Fibroblast of lung (primary cell): ENCODE data around the gene RAB42. TPM values are rescaled to one million over a fixed set of nuclear protein-coding genes. Genes with fewer than 3 reads are reported as not detected.
"Not testable (repeated sequence)": the region's sequence is repeated elsewhere in the genome, so short reads cannot be mapped to it uniquely, and the experiment has no call there.

ENCODE experiments used
- DNase-seq, 2 donors: peaks; one replicate each; pipeline versions ENCODE4 v3.0.0 to v3.0.0-alpha.2; 2010; ENCODE audit warnings: low read depth in 2 of 2
- H2AFZ ChIP-seq: 2 replicates; pipeline ENCODE4 v1.5.1; 2012; ENCODE audit warnings: low read length, control low read depth, inconsistent platforms
- H3K27ac ChIP-seq: 2 replicates; pipeline ENCODE4 v1.5.1; 2011; ENCODE audit warnings: low read length, control low read depth; ENCODE audit not compliant: insufficient read depth
- H3K27me3 ChIP-seq: 2 replicates; pipeline ENCODE4 v1.5.1; 2011; ENCODE audit warnings: mild to moderate bottlenecking, low read length; ENCODE audit not compliant: control insufficient read depth, insufficient read depth
- H3K36me3 ChIP-seq: 2 replicates; pipeline ENCODE4 v1.5.1; 2011; ENCODE audit warnings: low read length; ENCODE audit not compliant: control insufficient read depth, insufficient read depth
- H3K4me1 ChIP-seq: 2 replicates; pipeline ENCODE4 v1.5.1; 2011; ENCODE audit warnings: low read length; ENCODE audit not compliant: control insufficient read depth, insufficient read depth; ENCODE audit errors: extremely low read depth
- H3K4me2 ChIP-seq: 2 replicates; pipeline ENCODE4 v1.5.1; 2011; ENCODE audit warnings: low read length, control low read depth; ENCODE audit not compliant: insufficient read depth; ENCODE audit errors: extremely low read depth
- H3K4me3 ChIP-seq, 4 experiments: fragments of 200-600 bp in 1 of 4; sonication (generic) in 1 of 4; replicated peaks in 1 of 4; 2 replicates each; pipeline ENCODE4 v1.5.1; 2011 to 2016; ENCODE audit warnings: low read length in 4 of 4, low read depth in 3 of 4, mild to moderate bottlenecking in 3 of 4, control low read depth in 2 of 4, inconsistent platforms in 1 of 4, mixed read lengths in 1 of 4; ENCODE audit not compliant: insufficient read depth in 1 of 4; ENCODE audit errors: control extremely low read depth in 1 of 4
- H3K79me2 ChIP-seq: 2 replicates; pipeline ENCODE4 v1.5.1; 2012; ENCODE audit warnings: mild to moderate bottlenecking, low read length, inconsistent platforms; ENCODE audit not compliant: control insufficient read depth, insufficient read depth
- H3K9ac ChIP-seq: 2 replicates; pipeline ENCODE4 v1.5.1; 2011; ENCODE audit warnings: mild to moderate bottlenecking, low read length, control low read depth; ENCODE audit not compliant: insufficient read depth
- H3K9me3 ChIP-seq: 2 replicates; pipeline ENCODE4 v1.5.1; 2012; ENCODE audit warnings: low read depth, low read length; ENCODE audit not compliant: control insufficient read depth, insufficient read depth
- H4K20me1 ChIP-seq: 2 replicates; pipeline ENCODE4 v1.5.1; 2011; ENCODE audit warnings: low read length; ENCODE audit not compliant: control insufficient read depth, insufficient read depth; ENCODE audit errors: extremely low read depth
- EZH2 ChIP-seq: IDR thresholded peaks from 2 replicates; pipeline ENCODE4 v1.5.1; 2012; ENCODE audit warnings: low read length, control low read depth, mild to moderate bottlenecking; ENCODE audit errors: missing control alignments
- polyA plus RNA-seq, 2 donors: library from polyadenylated mRNA; depleted of rRNA in 1 of 2; stranded (reverse) in 1 of 2; unstranded in 1 of 2; fragments of >200 nt; gene quantifications; 2 replicates each; pipeline ENCODE4 v1.2.1, GENCODE V29; 2011 to 2012; ENCODE audit warnings: missing spikeins in 1 of 2
- total RNA-seq: library from RNA; depleted of rRNA; stranded (reverse); fragments of >200 nt; gene quantifications from 2 replicates; pipeline ENCODE4 v1.2.1, GENCODE V29; 2014
- TF ChIP-seq, protein P1 (sequence below), 2 donors: IDR thresholded peaks in 1 of 2; conservative IDR thresholded peaks in 1 of 2; 1 replicate in 1 of 2; 2 replicates in 1 of 2; pipeline ENCODE4 v1.5.1; 2011 to 2012; ENCODE audit warnings: low read length in 2 of 2, control low read depth in 1 of 2, inconsistent platforms in 1 of 2, low read depth in 1 of 2, mild to moderate bottlenecking in 1 of 2

Gene RAB42
- total and polyA plus RNA-seq, 2 donors (not counting 1 experiment from before 2014, with no cell fraction given) = 3.4 to 5.8 TPM

DNA sequence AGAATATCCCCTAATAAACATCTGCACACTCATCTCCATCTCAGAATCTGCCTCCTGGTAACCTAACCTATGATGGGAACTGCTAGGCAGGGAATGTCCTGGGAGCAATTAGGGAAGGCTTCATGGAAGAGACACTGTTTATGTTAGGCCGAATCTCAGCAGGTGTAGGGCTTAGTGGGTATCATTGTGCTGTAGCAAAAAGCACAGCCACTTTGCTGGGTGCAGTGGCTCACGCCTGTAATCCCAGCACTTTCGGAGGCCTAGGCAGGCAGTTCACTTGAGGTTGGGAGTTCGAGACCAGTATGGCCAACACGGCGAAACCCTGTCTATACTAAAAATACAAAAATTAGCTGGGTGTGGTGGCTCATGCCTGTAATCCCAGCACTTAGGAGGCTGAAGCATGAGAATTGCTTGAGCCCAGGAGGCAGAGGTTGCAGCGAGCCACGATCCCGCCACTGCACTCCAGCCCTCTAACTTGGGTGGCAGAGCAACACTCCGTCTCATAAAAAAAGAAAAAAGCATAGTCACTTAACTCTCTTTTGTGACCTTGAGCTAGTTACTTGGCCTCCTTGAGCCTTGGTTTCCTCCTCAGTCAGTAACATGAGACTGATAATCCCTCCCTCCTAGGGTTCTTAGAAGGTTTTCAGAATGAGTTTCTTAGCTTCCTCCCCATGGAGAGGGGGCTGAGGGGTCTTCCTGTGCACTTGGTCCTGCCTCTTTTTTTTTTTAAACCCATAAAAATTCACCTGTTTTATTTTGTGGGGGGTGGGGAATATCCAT lies 3.5 kb downstream of the RAB42 start:
- no peaks in the 10 kb centered on the region for H4K20me1 ChIP-seq
- DNase-seq = no peak
- TF ChIP-seq, protein P1, sequence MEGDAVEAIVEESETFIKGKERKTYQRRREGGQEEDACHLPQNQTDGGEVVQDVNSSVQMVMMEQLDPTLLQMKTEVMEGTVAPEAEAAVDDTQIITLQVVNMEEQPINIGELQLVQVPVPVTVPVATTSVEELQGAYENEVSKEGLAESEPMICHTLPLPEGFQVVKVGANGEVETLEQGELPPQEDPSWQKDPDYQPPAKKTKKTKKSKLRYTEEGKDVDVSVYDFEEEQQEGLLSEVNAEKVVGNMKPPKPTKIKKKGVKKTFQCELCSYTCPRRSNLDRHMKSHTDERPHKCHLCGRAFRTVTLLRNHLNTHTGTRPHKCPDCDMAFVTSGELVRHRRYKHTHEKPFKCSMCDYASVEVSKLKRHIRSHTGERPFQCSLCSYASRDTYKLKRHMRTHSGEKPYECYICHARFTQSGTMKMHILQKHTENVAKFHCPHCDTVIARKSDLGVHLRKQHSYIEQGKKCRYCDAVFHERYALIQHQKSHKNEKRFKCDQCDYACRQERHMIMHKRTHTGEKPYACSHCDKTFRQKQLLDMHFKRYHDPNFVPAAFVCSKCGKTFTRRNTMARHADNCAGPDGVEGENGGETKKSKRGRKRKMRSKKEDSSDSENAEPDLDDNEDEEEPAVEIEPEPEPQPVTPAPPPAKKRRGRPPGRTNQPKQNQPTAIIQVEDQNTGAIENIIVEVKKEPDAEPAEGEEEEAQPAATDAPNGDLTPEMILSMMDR (conservative IDR thresholded peaks at IDR 0.05 in 1 of 2, IDR thresholded peaks at IDR 0.05 in 1 of 2; ENCODE audit: low read depth in 1 of 2, low read length in 2 of 2) = no peak
- TF ChIP-seq EZH2 = no peak
- H3K4me1 ChIP-seq = peaks cover 4% of the 10 kb centered on the region
- H3K79me2 ChIP-seq = no peaks in the 10 kb centered on the region
- no peak overlapping the region for H3K4me2 ChIP-seq
- H3K27ac ChIP-seq = no peak overlapping the region
- no peaks in the 10 kb centered on the region for H3K27me3 ChIP-seq
- no peaks in the 10 kb centered on the region for H3K9me3 ChIP-seq
- H3K36me3 ChIP-seq = no peaks in the 10 kb centered on the region
- H2AFZ ChIP-seq = no peak overlapping the region
- H3K9ac ChIP-seq = no peak overlapping the region
- no peak overlapping the region for H3K4me3 ChIP-seq

DNA sequence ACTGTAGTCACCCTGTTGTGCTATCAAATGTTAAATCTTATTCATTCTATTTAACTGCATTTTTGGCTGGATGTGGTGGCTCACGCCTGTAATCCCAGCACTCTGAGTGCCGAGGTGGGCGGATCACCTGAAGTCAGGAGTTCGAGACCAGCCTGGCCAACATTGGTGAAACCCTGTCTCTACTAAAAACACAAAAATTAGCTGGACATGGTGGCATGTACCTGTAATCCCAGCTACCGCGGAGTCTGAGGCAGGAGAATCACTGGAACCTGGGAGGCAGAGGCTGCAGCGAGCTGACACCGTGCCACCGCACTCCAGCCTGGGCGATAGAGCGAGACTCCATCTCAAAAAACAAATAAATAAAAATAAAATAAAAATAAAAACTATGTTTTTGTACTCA lies 4.2 kb downstream of the RAB42 start:
- not testable (repeated sequence) for H4K20me1 ChIP-seq, DNase-seq, H3K9me3 ChIP-seq, H3K9ac ChIP-seq, H3K79me2 ChIP-seq, H3K27me3 ChIP-seq, H3K4me2 ChIP-seq, H3K4me1 ChIP-seq, H3K27ac ChIP-seq, H3K4me3 ChIP-seq, H2AFZ ChIP-seq, H3K36me3 ChIP-seq

- Histone ChIP-seq H3K9ac (no peak overlapping the region), H3K79me2 (no peaks in the 10 kb centered on the region), H3K4me2 (no peak overlapping the region), H3K4me3 (no peak overlapping the region), H3K4me1 (peaks cover 7% of the 10 kb centered on the region), H3K27ac (peak overlapping the region; percentile 24), H3K27me3 (no peaks in the 10 kb centered on the region), H3K36me3 (peaks cover 7% of the 10 kb centered on the region), H3K9me3 (no peaks in the 10 kb centered on the region), H2AFZ (no peak overlapping the region), H4K20me1 (no peaks in the 10 kb centered on the region)
- DNase-seq = peak; percentile 93
- TF ChIP-seq, protein P1 (conservative IDR thresholded peaks at IDR 0.05 in 1 of 2, IDR thresholded peaks at IDR 0.05 in 1 of 2; ENCODE audit: low read depth in 1 of 2, low read length in 2 of 2) = no peak
- TF ChIP-seq EZH2 = no peak
These were observed 9.6 kb downstream of the RAB42 start for GRCh38 chr1:28601696-28602095.
